Fibroblast of pulmonary artery (primary cell): Measurements from ENCODE around the gene PCARE.

ENCODE experiments used
- DNase-seq: peaks from one replicate; pipeline ENCODE4 v3.0.0-alpha.2; 2010; ENCODE audit warnings: low read depth
- H3K4me3 ChIP-seq: replicated peaks from 2 replicates; pipeline ENCODE4 v1.5.1; 2011; ENCODE audit warnings: low read depth, mild to moderate bottlenecking, control low read depth, low read length, moderate library complexity
- CTCF ChIP-seq: IDR thresholded peaks from 2 replicates; pipeline ENCODE4 v1.5.1; 2011; ENCODE audit warnings: mild to moderate bottlenecking, control low read depth, low read length, inconsistent platforms; ENCODE audit errors: missing control alignments

PCARE gene

GRCh38 chr2:29032189-29032588 lies 42.1 kb downstream of the PCARE start:
- H3K4me3 ChIP-seq = no peak overlapping the region

GRCh38 chr2:29031046-29031445 lies 43.3 kb downstream of the PCARE start:
- no peak for TF ChIP-seq CTCF
- H3K4me3 ChIP-seq = no peak overlapping the region
- DNase-seq = no peak

More at GRCh38 chr2:29032189-29032588, 42.1 kb downstream of the PCARE start:
- DNase-seq = no peak
- no peak for TF ChIP-seq CTCF

GRCh38 chr2:29025711-29026110 lies 48.6 kb downstream of the PCARE start:
- no peak for TF ChIP-seq CTCF
- no peak overlapping the region for H3K4me3 ChIP-seq
- no peak for DNase-seq

- H3K4me3 ChIP-seq = no peak overlapping the region
- no peak for DNase-seq
- no peak for TF ChIP-seq CTCF
Measured at GRCh38 chr2:29024882-29025430, 49.4 kb downstream of the PCARE start.

- H3K4me3 ChIP-seq = no peak overlapping the region
- no peak for TF ChIP-seq CTCF
Measured at GRCh38 chr2:29023188-29023587, 51.1 kb downstream of the PCARE start.

GRCh38 chr2:29022679-29023078 lies 51.6 kb downstream of the PCARE start:
- H3K4me3 ChIP-seq = no peak overlapping the region
- no peak for TF ChIP-seq CTCF
- DNase-seq = no peak

More at GRCh38 chr2:29023188-29023587, 51.1 kb downstream of the PCARE start:
- DNase-seq = no peak

- DNase-seq = no peak
- no peak for TF ChIP-seq CTCF
- H3K4me3 ChIP-seq = no peak overlapping the region
Measured at GRCh38 chr2:29021886-29022285, 52.4 kb downstream of the PCARE start.
